Ascending aorta (tissue), 2 donors: ENCODE data around the gene FNBP1L. TPM values are rescaled to one million over a fixed set of nuclear protein-coding genes. Genes with fewer than 3 reads are reported as not detected.

ENCODE experiments used
- DNase-seq, 2 donors: peaks; one replicate each; pipeline ENCODE4 v3.0.0-alpha.2; 2019; ENCODE audit warnings: low spot score in 2 of 2
- H3K27ac ChIP-seq, 2 donors: fragments of 200-600 bp; sonication (generic); one replicate each; pipeline ENCODE4 v1.5.1; 2016 to 2017; ENCODE audit warnings: mild to moderate bottlenecking in 1 of 2
- H3K27me3 ChIP-seq: fragments of 200-600 bp; sonication (generic); one replicate; pipeline ENCODE4 v1.5.1; 2017
- H3K36me3 ChIP-seq, 2 donors: fragments of 200-600 bp; sonication (generic); one replicate each; pipeline ENCODE4 v1.5.1; 2016
- H3K4me1 ChIP-seq, 2 donors: fragments of 200-600 bp; sonication (generic); one replicate each; pipeline ENCODE4 v1.5.1; 2016 to 2017; ENCODE audit warnings: mild to moderate bottlenecking in 1 of 2
- H3K4me3 ChIP-seq, 2 donors: fragments of 200-600 bp; sonication (generic); one replicate each; pipeline ENCODE4 v1.5.1; 2016 to 2017; ENCODE audit warnings: mild to moderate bottlenecking in 1 of 2
- H3K9me3 ChIP-seq, 2 donors: fragments of 200-600 bp; sonication (generic); one replicate each; pipeline ENCODE4 v1.5.1; 2016
- intact Hi-C: fragments of 100-400 bp; cut with DNase I; formaldehyde crosslinking; loops from one replicate; pipeline ENCODE4 v1.15.1; 2023
- total RNA-seq: library from RNA; depleted of rRNA; stranded (reverse); fragments of >200 nt; gene quantifications from one replicate; pipeline ENCODE4 v1.1.0, GENCODE V29; 2016
- TF ChIP-seq, protein P1 (sequence below), 3 experiments: fragments of 200-600 bp in 2 of 3; fragments of 450-650 bp in 1 of 3; sonication (generic) in 2 of 3; IDR thresholded peaks; one replicate each; pipeline ENCODE4 v1.5.1; 2016 to 2019; ENCODE audit warnings: antibody characterized with exemption in 3 of 3, mild to moderate bottlenecking in 1 of 3, moderate library complexity in 1 of 3

FNBP1L gene
- total RNA-seq, 1 donor from 2014 or later = 12.6 TPM

DNA sequence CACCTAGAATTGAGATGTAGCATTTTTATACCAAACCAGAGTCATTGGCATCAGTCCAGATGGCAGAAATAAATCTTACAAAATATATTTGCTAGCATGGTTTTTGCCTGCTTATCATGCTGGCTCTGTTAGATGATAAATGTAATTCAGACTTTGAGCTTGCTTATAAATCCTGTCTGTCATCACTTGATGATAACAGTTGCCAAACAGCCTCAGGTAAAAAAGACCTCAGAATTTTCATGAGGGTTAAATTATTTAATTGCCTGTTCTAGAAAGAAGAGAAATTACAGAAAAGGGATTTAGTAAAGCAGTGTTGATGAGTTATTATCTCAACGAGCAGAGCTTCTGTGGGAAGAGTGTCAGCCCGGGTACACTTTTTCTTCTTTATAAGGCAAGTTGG lies 83.3 kb downstream of the FNBP1L start:
- no peaks in the 10 kb centered on the region for H3K36me3 ChIP-seq
- H3K4me1 ChIP-seq = no peaks in the 10 kb centered on the region
- no peaks in the 10 kb centered on the region for H3K27me3 ChIP-seq
- DNase-seq = no peak
- TF ChIP-seq, protein P1, sequence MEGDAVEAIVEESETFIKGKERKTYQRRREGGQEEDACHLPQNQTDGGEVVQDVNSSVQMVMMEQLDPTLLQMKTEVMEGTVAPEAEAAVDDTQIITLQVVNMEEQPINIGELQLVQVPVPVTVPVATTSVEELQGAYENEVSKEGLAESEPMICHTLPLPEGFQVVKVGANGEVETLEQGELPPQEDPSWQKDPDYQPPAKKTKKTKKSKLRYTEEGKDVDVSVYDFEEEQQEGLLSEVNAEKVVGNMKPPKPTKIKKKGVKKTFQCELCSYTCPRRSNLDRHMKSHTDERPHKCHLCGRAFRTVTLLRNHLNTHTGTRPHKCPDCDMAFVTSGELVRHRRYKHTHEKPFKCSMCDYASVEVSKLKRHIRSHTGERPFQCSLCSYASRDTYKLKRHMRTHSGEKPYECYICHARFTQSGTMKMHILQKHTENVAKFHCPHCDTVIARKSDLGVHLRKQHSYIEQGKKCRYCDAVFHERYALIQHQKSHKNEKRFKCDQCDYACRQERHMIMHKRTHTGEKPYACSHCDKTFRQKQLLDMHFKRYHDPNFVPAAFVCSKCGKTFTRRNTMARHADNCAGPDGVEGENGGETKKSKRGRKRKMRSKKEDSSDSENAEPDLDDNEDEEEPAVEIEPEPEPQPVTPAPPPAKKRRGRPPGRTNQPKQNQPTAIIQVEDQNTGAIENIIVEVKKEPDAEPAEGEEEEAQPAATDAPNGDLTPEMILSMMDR (IDR thresholded peaks at IDR 0.05) = no peak
- intact Hi-C loops = no loop called here
- no peak overlapping the region for H3K27ac ChIP-seq
- no peak overlapping the region for H3K4me3 ChIP-seq
- H3K9me3 ChIP-seq = no peaks in the 10 kb centered on the region

DNA sequence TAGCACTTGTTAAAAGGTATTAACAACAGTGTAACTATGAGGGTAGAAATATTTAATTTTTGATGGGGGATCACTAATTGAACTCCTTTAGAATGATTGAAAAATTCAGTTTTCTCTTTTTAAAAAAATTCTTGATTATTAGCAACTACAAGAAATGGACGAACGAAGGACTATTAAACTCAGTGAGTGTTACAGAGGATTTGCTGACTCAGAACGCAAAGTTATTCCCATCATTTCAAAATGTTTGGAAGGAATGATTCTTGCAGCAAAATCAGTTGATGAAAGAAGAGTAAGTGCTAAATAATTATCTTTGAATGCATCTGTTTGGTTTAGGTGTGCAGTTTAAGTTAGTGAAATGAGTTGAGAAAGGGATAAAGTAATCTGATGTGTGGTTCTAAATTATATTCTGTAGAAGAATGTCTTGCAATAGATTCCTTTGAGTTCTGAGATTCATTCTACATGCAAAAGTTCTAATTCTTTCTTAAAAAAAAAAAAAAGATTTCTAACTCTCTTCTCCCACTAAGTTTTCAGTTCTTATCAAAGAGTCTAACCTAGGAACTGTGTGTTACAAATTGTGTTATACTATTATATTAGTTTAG lies 85.0 kb downstream of the FNBP1L start:
- Histone ChIP-seq H3K4me3 (no peak overlapping the region), H3K4me1 (no peaks in the 10 kb centered on the region), H3K27ac (no peak overlapping the region), H3K36me3 (no peaks in the 10 kb centered on the region), H3K27me3 (no peaks in the 10 kb centered on the region), H3K9me3 (no peaks in the 10 kb centered on the region)
- DNase-seq = no peak
- intact Hi-C loops = no loop called here
- TF ChIP-seq, protein P1 (IDR thresholded peaks at IDR 0.05) = no peak

DNA sequence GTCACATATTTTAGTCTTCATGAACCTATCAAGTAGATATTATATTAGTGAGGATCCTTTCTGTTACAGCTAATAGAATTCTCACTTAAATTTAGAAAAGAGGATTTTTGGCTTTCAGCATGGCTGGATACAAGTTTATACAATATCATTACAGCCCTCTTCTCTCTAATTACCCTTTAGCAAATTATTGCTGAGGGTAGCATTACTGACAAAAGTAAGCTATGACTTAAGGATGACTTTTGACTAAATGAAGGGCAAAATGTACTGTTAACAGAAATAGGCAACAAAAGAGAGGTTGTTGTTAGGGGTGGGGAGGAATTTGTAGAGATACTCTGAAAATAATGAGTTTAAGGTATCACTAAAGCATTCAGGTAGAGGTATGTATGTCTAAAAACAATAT lies 85.8 kb downstream of the FNBP1L start:
- TF ChIP-seq, protein P1 (IDR thresholded peaks at IDR 0.05) = no peak
- H3K27me3 ChIP-seq = no peaks in the 10 kb centered on the region

DNA sequence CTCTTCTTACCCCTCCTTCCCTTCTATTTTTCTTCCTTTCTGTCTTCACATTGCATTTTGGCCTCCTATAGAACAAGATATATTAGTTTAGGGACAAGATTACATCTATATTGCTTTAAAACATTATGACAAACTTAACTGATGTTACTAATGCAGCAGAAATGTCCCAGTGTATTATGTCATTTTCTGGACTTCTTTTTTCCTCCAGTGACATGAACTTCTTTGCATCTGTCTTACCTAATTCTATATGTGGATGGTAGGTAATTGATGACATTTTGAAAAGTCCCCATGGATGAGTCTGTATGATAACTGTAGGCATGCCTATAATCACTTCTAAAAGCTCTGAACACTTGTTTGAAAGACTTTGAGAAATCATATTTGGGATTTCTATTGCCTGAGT lies 89.5 kb downstream of the FNBP1L start:
- no peak for DNase-seq
- no peaks in the 10 kb centered on the region for H3K9me3 ChIP-seq
- no peaks in the 10 kb centered on the region for H3K36me3 ChIP-seq
- H3K4me1 ChIP-seq = no peaks in the 10 kb centered on the region
- no peaks in the 10 kb centered on the region for H3K27me3 ChIP-seq
- intact Hi-C loops = no loop called here
- H3K27ac ChIP-seq = no peak overlapping the region
- TF ChIP-seq, protein P1 (IDR thresholded peaks at IDR 0.05) = no peak
- no peak overlapping the region for H3K4me3 ChIP-seq

More for the DNA sequence above, 85.8 kb downstream of the FNBP1L start:
- no peaks in the 10 kb centered on the region for H3K9me3 ChIP-seq
- no peak overlapping the region for H3K27ac ChIP-seq
- DNase-seq = no peak
- no peaks in the 10 kb centered on the region for H3K4me1 ChIP-seq
- no peak overlapping the region for H3K4me3 ChIP-seq
- H3K36me3 ChIP-seq = no peaks in the 10 kb centered on the region
- intact Hi-C loops = no loop called here

DNA sequence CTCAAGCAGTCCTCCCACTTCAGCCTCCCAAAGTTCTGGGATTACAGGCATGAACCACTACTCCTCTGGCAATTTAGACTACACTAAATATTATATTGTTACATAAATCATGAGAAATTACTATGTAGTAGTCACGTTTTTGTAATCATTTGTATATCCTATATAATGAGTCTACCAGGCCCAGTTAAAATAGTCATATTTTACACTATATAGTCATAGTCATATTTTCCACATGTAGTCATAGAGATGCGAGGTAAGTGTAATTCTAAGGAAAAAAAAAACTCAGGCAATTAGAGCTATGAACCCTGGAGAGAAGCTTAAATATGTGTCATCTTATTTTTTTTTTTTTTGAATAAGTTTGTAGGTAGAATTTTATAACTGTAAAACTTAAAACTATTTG lies 90.0 kb downstream of the FNBP1L start:
- no peaks in the 10 kb centered on the region for H3K36me3 ChIP-seq
- DNase-seq = no peak

More for the DNA sequence above, 90.0 kb downstream of the FNBP1L start:
- no peaks in the 10 kb centered on the region for H3K9me3 ChIP-seq
- TF ChIP-seq, protein P1 (IDR thresholded peaks at IDR 0.05) = no peak
- H3K27ac ChIP-seq = no peak overlapping the region
- H3K27me3 ChIP-seq = no peaks in the 10 kb centered on the region
- no peak overlapping the region for H3K4me3 ChIP-seq
- intact Hi-C loops = no loop called here
- H3K4me1 ChIP-seq = no peaks in the 10 kb centered on the region
